Aorta (tissue), 5 donors: Measurements from ENCODE around the gene ETV5. TPM values are rescaled to one million over a fixed set of nuclear protein-coding genes. Genes with fewer than 3 reads are reported as not detected.

Experiments
- ATAC-seq: fragments of 200-7000 bp; cut with Tn5 transposase; one replicate; pipeline ENCODE4 v1.9.1; 2022; ENCODE audit warnings: moderate library complexity; ENCODE audit not compliant: low FRiP score
- DNase-seq, 2 donors: peaks; one replicate each; pipeline ENCODE4 v3.0.0-alpha.2; 2020
- H3K27ac ChIP-seq, 2 donors: one replicate each; pipeline ENCODE4 v1.5.1; 2013; ENCODE audit warnings: low read length in 2 of 2, mild to moderate bottlenecking in 2 of 2, moderate library complexity in 2 of 2, control low read depth in 1 of 2, inconsistent platforms in 1 of 2, low read depth in 1 of 2
- H3K27me3 ChIP-seq, 2 donors: one replicate each; pipeline ENCODE4 v1.6.1; 2013; ENCODE audit warnings: control low read depth in 1 of 2, low read length in 1 of 2, mild to moderate bottlenecking in 1 of 2, moderate library complexity in 1 of 2; ENCODE audit not compliant: insufficient read depth in 2 of 2, control insufficient read depth in 1 of 2
- H3K36me3 ChIP-seq, 2 donors: one replicate each; pipeline ENCODE4 v1.6.1; 2013; ENCODE audit warnings: control low read depth in 1 of 2, low read length in 1 of 2, mild to moderate bottlenecking in 1 of 2; ENCODE audit not compliant: insufficient read depth in 2 of 2, control insufficient read depth in 1 of 2
- H3K4me1 ChIP-seq, 2 donors: one replicate each; pipeline ENCODE4 v1.6.1; 2013; ENCODE audit warnings: low read length in 2 of 2, control low read depth in 1 of 2, mild to moderate bottlenecking in 1 of 2, moderate library complexity in 1 of 2; ENCODE audit not compliant: insufficient read depth in 2 of 2, control insufficient read depth in 1 of 2
- H3K4me3 ChIP-seq, 2 donors: one replicate each; pipeline ENCODE4 v1.5.1; 2013; ENCODE audit warnings: low read length in 2 of 2, control low read depth in 1 of 2, mild to moderate bottlenecking in 1 of 2
- H3K9me3 ChIP-seq: one replicate; pipeline ENCODE4 v1.6.1; 2013; ENCODE audit warnings: mild to moderate bottlenecking, low read length; ENCODE audit not compliant: control insufficient read depth
- WGBS, 2 donors: extraction: QIAGEN DNeasy Blood & Tissue Kit; methylation state at CpG; one replicate each; pipeline ENCODE4 v1.1.7; 2013; 5-methylcytosine and 5-hydroxymethylcytosine counted together
- intact Hi-C, 2 donors: fragments of 100-400 bp; cut with DNase I; formaldehyde crosslinking; loops; one replicate each; pipeline versions ENCODE4 v1.14.2 to v1.15.0; 2022
- polyA plus RNA-seq, 2 donors: library from polyadenylated mRNA; stranded (reverse); fragments of 200-250 nt; gene quantifications; one replicate each; pipeline ENCODE4 v1.2.3, GENCODE V29; 2013
- total RNA-seq, 2 donors: library from RNA; stranded (reverse); fragmentation: NEBNext Ultra II Directional; extraction: Animal tissue kit (Norgen Biotek cat#: 25700); gene quantifications; one replicate each; pipeline ENCODE4 v1.2.1, GENCODE V29; 2021
- donor health status: healthy with polysubstance abuse.
- donor health status: Bipolar disorder and iron deficiency.
- donor health status: DM: no; HTN: no; CAD: no.
- donor health status: DM: no; HTN: no; CAD: no.
- donor health status: DM: yes; HTN: yes; CAD: no.

Gene ETV5
- total and polyA plus RNA-seq, 4 donors, result 7.6 to 34.0 (median 17.1) TPM

GRCh38 chr3:186105543-186105942, 3.3 kb downstream of the ETV5 start:
- intact Hi-C loops, result loop anchor here (5.0 kb wide), 2 partner anchors 123 to 132 kb away; no protein-coding TSS in a partner anchor
- no peaks in the 10 kb centered on the region for H3K9me3 ChIP-seq
- no peaks in the 10 kb centered on the region for H3K4me1 ChIP-seq
- no peak overlapping the region for H3K4me3 ChIP-seq
- no peak overlapping the region for H3K27ac ChIP-seq
- DNase-seq (no peak), ATAC-seq (no peak)
- no peaks in the 10 kb centered on the region for H3K27me3 ChIP-seq
- 88 to 92% methylated on average over 6 of the region's 6 CpGs for WGBS, 2 donors
- peaks cover 0 to 1% of the 10 kb centered on the region in 2 donors for H3K36me3 ChIP-seq

DNA sequence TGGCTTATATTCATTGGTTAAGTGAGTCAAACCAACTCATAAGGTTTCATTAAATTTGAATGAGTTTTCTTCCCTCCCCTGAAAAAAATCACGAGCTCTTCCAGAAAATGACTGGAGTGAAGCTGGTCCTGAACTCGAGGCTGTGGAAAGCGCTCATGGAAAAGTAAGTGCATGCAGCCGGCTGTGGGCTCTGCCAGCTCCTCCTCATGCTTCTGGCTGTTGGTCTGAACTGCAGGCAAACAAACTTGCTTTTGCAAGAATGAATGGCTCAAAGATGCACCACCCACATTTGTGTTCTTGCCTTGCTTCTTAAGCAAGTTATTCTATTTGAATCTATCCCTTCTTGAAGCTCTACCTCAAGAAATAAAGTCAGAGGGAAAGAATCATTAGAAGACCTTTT, 6.2 kb downstream of the ETV5 start:
- Histone ChIP-seq H3K4me1 (no peaks in the 10 kb centered on the region), H3K27ac (no peak overlapping the region), H3K36me3 (peaks cover 0 to 1% of the 10 kb centered on the region in 2 donors), H3K9me3 (no peaks in the 10 kb centered on the region), H3K27me3 (no peaks in the 10 kb centered on the region), H3K4me3 (no peak overlapping the region)
- WGBS, 2 donors, result 85 to 86% methylated on average over 4 of the region's 4 CpGs
- no peak for ATAC-seq
- DNase-seq, result peak in 1 of 2 donors; percentile 55
- intact Hi-C loops, result no loop called here

DNA sequence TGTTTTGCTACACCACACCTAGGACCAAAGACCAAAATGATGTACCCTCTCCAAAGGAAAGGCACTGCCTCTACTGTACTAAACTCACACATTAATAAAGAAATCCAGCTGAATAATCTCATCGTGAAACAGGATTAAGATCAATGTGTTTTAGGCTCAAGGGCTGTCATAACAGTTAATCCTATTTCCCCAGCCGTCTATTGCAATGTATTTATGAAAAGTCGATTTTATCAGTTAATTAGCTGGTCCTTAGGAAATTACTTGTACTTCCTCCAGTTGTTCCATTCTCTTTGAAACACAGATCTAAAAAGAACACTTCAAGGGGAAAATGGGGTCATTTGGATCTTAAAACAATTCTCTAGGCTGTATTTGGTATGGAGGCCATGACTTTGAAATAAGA, 8.5 kb downstream of the ETV5 start:
- no peak overlapping the region for H3K27ac ChIP-seq
- 95% methylated on average over 3 of the region's 3 CpGs for WGBS, 2 donors
- no peaks in the 10 kb centered on the region for H3K9me3 ChIP-seq
- intact Hi-C loops, result no loop called here
- no peaks in the 10 kb centered on the region for H3K27me3 ChIP-seq
- no peaks in the 10 kb centered on the region for H3K4me1 ChIP-seq
- H3K4me3 ChIP-seq, result no peak overlapping the region
- no peak for DNase-seq
- peaks cover 0 to under 1% of the 10 kb centered on the region in 2 donors for H3K36me3 ChIP-seq
- ATAC-seq, result no peak

- ATAC-seq (peak; percentile 47), DNase-seq (peak; percentile 76 to 82)
- WGBS, 2 donors, result 30 to 33% methylated on average over 5 of the region's 5 CpGs
- Histone ChIP-seq H3K4me3 (no peak overlapping the region), H3K27ac (no peak overlapping the region), H3K9me3 (no peaks in the 10 kb centered on the region), H3K36me3 (no peaks in the 10 kb centered on the region), H3K27me3 (no peaks in the 10 kb centered on the region), H3K4me1 (no peaks in the 10 kb centered on the region)
- intact Hi-C loops, result no loop called here
Measured at GRCh38 chr3:186099178-186099577, 9.7 kb downstream of the ETV5 start.

GRCh38 chr3:186098740-186099139, 10.1 kb downstream of the ETV5 start:
- 75 to 76% methylated on average over 3 of the region's 3 CpGs for WGBS, 2 donors
- Histone ChIP-seq H3K9me3 (no peaks in the 10 kb centered on the region), H3K36me3 (no peaks in the 10 kb centered on the region), H3K27ac (no peak overlapping the region), H3K4me1 (no peaks in the 10 kb centered on the region), H3K27me3 (no peaks in the 10 kb centered on the region), H3K4me3 (no peak overlapping the region)
- intact Hi-C loops, result no loop called here
- ATAC-seq (no peak), DNase-seq (no peak)

- H3K27ac ChIP-seq, result peak overlapping the region in 1 of 2 donors; percentile 32
- DNase-seq, result peak; percentile 58 to 75
Measured at GRCh38 chr3:186097663-186098451, 11.0 kb downstream of the ETV5 start.

GRCh38 chr3:186097317-186097662, 11.6 kb downstream of the ETV5 start:
- ATAC-seq (no peak), DNase-seq (no peak)
- intact Hi-C loops, result no loop called here
- Histone ChIP-seq H3K36me3 (no peaks in the 10 kb centered on the region), H3K27me3 (no peaks in the 10 kb centered on the region), H3K4me3 (no peak overlapping the region), H3K27ac (no peak overlapping the region), H3K4me1 (no peaks in the 10 kb centered on the region), H3K9me3 (no peaks in the 10 kb centered on the region)
- WGBS, 2 donors, result 34 to 45% methylated on average over 4 of the region's 4 CpGs

More at GRCh38 chr3:186097663-186098451, 11.0 kb downstream of the ETV5 start:
- Histone ChIP-seq H3K4me3 (peak overlapping the region; percentile 18 to 53), H3K4me1 (no peaks in the 10 kb centered on the region), H3K36me3 (no peaks in the 10 kb centered on the region), H3K27me3 (no peaks in the 10 kb centered on the region), H3K9me3 (no peaks in the 10 kb centered on the region)
- ATAC-seq, result peak; percentile 79
- 0% methylated on average over 16 of the region's 16 CpGs for WGBS, 2 donors
- intact Hi-C loops, result no loop called here

DNA sequence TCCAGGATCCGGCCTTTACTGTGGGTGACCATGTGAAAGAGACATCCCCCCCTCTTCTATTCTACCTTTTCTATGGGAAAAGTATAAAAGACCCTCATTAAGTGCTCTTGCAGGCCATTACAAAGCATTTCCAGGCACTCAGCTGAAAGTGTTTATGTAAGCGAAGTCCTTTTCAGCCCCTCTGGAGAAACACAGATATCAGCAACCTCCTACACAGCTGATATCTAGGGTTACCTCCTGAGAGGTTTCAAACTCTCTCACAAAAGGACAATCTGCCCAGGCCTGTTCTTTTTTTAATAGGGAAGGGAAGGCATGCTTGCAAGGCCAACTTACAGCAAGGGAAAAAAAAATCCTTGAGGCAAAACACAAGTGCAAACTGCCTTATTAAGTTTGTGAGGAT, 12.6 kb downstream of the ETV5 start:
- no peaks in the 10 kb centered on the region for H3K4me1 ChIP-seq

GRCh38 chr3:186095561-186096081, 13.3 kb downstream of the ETV5 start:
- intact Hi-C loops, result no loop called here
- no peak overlapping the region for H3K4me3 ChIP-seq
- no peak overlapping the region for H3K27ac ChIP-seq
- ATAC-seq (no peak), DNase-seq (peak in 1 of 2 donors; percentile 70)
- no peaks in the 10 kb centered on the region for H3K36me3 ChIP-seq
- H3K4me1 ChIP-seq, result no peaks in the 10 kb centered on the region
- H3K9me3 ChIP-seq, result no peaks in the 10 kb centered on the region
- 92 to 93% methylated on average over 8 of the region's 8 CpGs for WGBS, 2 donors
- H3K27me3 ChIP-seq, result no peaks in the 10 kb centered on the region

More for the DNA sequence above, 12.6 kb downstream of the ETV5 start:
- intact Hi-C loops, result no loop called here
- DNase-seq (no peak), ATAC-seq (no peak)
- 98 to 100% methylated on average over 2 of the region's 2 CpGs for WGBS, 2 donors
- H3K36me3 ChIP-seq, result no peaks in the 10 kb centered on the region
- no peak overlapping the region for H3K4me3 ChIP-seq
- no peaks in the 10 kb centered on the region for H3K27me3 ChIP-seq
- H3K27ac ChIP-seq, result no peak overlapping the region
- H3K9me3 ChIP-seq, result no peaks in the 10 kb centered on the region
